Fibroblast of lung (primary cell): ENCODE measurements around the gene HACD4. TPM values are rescaled to one million over a fixed set of nuclear protein-coding genes. Genes with fewer than 3 reads are reported as not detected.

Experiments used
- DNase-seq, 2 donors: peaks; one replicate each; pipeline versions ENCODE4 v3.0.0 to v3.0.0-alpha.2; 2010; ENCODE audit warnings: low read depth in 2 of 2
- H2AFZ ChIP-seq: 2 replicates; pipeline ENCODE4 v1.5.1; 2012; ENCODE audit warnings: low read length, control low read depth, inconsistent platforms
- H3K27ac ChIP-seq: 2 replicates; pipeline ENCODE4 v1.5.1; 2011; ENCODE audit warnings: low read length, control low read depth; ENCODE audit not compliant: insufficient read depth
- H3K27me3 ChIP-seq: 2 replicates; pipeline ENCODE4 v1.5.1; 2011; ENCODE audit warnings: mild to moderate bottlenecking, low read length; ENCODE audit not compliant: control insufficient read depth, insufficient read depth
- H3K36me3 ChIP-seq: 2 replicates; pipeline ENCODE4 v1.5.1; 2011; ENCODE audit warnings: low read length; ENCODE audit not compliant: control insufficient read depth, insufficient read depth
- H3K4me1 ChIP-seq: 2 replicates; pipeline ENCODE4 v1.5.1; 2011; ENCODE audit warnings: low read length; ENCODE audit not compliant: control insufficient read depth, insufficient read depth; ENCODE audit errors: extremely low read depth
- H3K4me2 ChIP-seq: 2 replicates; pipeline ENCODE4 v1.5.1; 2011; ENCODE audit warnings: low read length, control low read depth; ENCODE audit not compliant: insufficient read depth; ENCODE audit errors: extremely low read depth
- H3K4me3 ChIP-seq, 4 experiments: fragments of 200-600 bp in 1 of 4; sonication (generic) in 1 of 4; replicated peaks in 1 of 4; 2 replicates each; pipeline ENCODE4 v1.5.1; 2011 to 2016; ENCODE audit warnings: low read length in 4 of 4, low read depth in 3 of 4, mild to moderate bottlenecking in 3 of 4, control low read depth in 2 of 4, inconsistent platforms in 1 of 4, mixed read lengths in 1 of 4; ENCODE audit not compliant: insufficient read depth in 1 of 4; ENCODE audit errors: control extremely low read depth in 1 of 4
- H3K79me2 ChIP-seq: 2 replicates; pipeline ENCODE4 v1.5.1; 2012; ENCODE audit warnings: mild to moderate bottlenecking, low read length, inconsistent platforms; ENCODE audit not compliant: control insufficient read depth, insufficient read depth
- H3K9ac ChIP-seq: 2 replicates; pipeline ENCODE4 v1.5.1; 2011; ENCODE audit warnings: mild to moderate bottlenecking, low read length, control low read depth; ENCODE audit not compliant: insufficient read depth
- H3K9me3 ChIP-seq: 2 replicates; pipeline ENCODE4 v1.5.1; 2012; ENCODE audit warnings: low read depth, low read length; ENCODE audit not compliant: control insufficient read depth, insufficient read depth
- H4K20me1 ChIP-seq: 2 replicates; pipeline ENCODE4 v1.5.1; 2011; ENCODE audit warnings: low read length; ENCODE audit not compliant: control insufficient read depth, insufficient read depth; ENCODE audit errors: extremely low read depth
- EZH2 ChIP-seq: IDR thresholded peaks from 2 replicates; pipeline ENCODE4 v1.5.1; 2012; ENCODE audit warnings: low read length, control low read depth, mild to moderate bottlenecking; ENCODE audit errors: missing control alignments
- polyA plus RNA-seq, 2 donors: library from polyadenylated mRNA; depleted of rRNA in 1 of 2; stranded (reverse) in 1 of 2; unstranded in 1 of 2; fragments of >200 nt; gene quantifications; 2 replicates each; pipeline ENCODE4 v1.2.1, GENCODE V29; 2011 to 2012; ENCODE audit warnings: missing spikeins in 1 of 2
- total RNA-seq: library from RNA; depleted of rRNA; stranded (reverse); fragments of >200 nt; gene quantifications from 2 replicates; pipeline ENCODE4 v1.2.1, GENCODE V29; 2014
- TF ChIP-seq, protein P1 (sequence below), 2 donors: IDR thresholded peaks in 1 of 2; conservative IDR thresholded peaks in 1 of 2; 1 replicate in 1 of 2; 2 replicates in 1 of 2; pipeline ENCODE4 v1.5.1; 2011 to 2012; ENCODE audit warnings: low read length in 2 of 2, control low read depth in 1 of 2, inconsistent platforms in 1 of 2, low read depth in 1 of 2, mild to moderate bottlenecking in 1 of 2

HACD4 gene
- total and polyA plus RNA-seq, 2 donors (not counting 1 experiment from before 2014, with no cell fraction given), result 24.9 to 27.1 TPM

DNA sequence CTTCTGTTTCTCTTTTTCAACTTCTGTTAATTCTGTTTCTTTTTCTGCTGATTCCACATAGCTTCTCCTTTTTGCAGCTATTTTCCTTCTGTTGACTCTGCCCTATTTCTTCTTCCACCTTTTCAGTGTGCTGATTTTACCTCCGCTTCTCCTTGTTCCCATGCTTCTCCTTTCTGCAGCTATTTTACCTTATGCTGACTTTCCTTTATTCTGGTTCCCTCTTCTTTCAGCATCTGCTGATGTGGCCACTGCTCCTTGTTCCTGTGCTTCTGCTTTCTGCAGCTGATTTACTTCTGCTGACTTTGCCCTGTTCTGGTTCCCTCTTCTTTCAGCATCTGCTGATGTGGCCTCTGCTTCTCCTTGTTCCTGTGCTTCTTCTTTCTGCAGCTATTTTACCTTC is 58.8 kb downstream of the HACD4 start:
- no peak for DNase-seq
- TF ChIP-seq, protein P1, sequence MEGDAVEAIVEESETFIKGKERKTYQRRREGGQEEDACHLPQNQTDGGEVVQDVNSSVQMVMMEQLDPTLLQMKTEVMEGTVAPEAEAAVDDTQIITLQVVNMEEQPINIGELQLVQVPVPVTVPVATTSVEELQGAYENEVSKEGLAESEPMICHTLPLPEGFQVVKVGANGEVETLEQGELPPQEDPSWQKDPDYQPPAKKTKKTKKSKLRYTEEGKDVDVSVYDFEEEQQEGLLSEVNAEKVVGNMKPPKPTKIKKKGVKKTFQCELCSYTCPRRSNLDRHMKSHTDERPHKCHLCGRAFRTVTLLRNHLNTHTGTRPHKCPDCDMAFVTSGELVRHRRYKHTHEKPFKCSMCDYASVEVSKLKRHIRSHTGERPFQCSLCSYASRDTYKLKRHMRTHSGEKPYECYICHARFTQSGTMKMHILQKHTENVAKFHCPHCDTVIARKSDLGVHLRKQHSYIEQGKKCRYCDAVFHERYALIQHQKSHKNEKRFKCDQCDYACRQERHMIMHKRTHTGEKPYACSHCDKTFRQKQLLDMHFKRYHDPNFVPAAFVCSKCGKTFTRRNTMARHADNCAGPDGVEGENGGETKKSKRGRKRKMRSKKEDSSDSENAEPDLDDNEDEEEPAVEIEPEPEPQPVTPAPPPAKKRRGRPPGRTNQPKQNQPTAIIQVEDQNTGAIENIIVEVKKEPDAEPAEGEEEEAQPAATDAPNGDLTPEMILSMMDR (conservative IDR thresholded peaks at IDR 0.05 in 1 of 2, IDR thresholded peaks at IDR 0.05 in 1 of 2; ENCODE audit: low read depth in 1 of 2, low read length in 2 of 2), result no peak
- TF ChIP-seq EZH2, result no peak
- Histone ChIP-seq H3K9me3 (no peaks in the 10 kb centered on the region), H3K27ac (no peak overlapping the region), H2AFZ (no peak overlapping the region), H3K4me3 (no peak overlapping the region), H3K36me3 (no peaks in the 10 kb centered on the region), H3K4me1 (no peaks in the 10 kb centered on the region), H3K27me3 (no peaks in the 10 kb centered on the region), H3K9ac (no peak overlapping the region), H3K79me2 (no peaks in the 10 kb centered on the region), H4K20me1 (no peaks in the 10 kb centered on the region), H3K4me2 (no peak overlapping the region)

DNA sequence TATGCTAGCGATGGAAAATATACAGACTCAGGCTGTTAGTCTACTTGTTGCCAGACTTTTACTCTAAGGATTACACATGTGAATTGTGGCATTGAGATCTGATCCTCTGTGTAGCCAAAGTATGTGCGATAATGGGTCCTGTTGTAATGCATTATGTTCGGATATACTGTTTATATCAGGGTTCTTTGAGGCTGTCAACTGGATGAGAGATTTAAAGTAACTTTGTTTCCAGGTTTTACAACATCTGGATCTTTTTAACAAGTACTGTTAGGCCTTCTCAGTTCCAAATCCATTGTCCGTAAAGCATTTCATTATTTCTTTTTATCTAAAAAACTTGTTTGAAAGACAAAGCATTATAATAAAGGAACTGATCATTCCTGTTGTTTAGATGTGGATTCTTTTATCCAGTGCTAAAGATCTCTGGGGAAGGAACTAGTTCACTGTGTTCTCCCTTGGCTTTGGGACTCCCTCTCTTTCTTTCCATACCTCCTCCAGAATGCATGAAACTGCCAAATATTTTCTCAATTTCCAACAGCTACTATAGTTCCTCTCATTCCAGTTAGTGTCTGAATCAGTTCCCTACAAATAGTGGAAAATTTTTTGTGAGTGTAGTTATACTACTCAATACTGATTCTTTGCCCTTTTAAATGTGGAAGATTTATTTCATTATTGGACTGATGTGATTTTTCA is 68.8 kb downstream of the HACD4 start:
- H3K4me1 ChIP-seq, result no peaks in the 10 kb centered on the region
- H3K9me3 ChIP-seq, result no peaks in the 10 kb centered on the region
- TF ChIP-seq EZH2, result no peak
- TF ChIP-seq, protein P1 (conservative IDR thresholded peaks at IDR 0.05 in 1 of 2, IDR thresholded peaks at IDR 0.05 in 1 of 2; ENCODE audit: low read depth in 1 of 2, low read length in 2 of 2), result no peak
- no peak overlapping the region for H2AFZ ChIP-seq
- no peak overlapping the region for H3K4me3 ChIP-seq
- H3K27me3 ChIP-seq, result no peaks in the 10 kb centered on the region
- H3K4me2 ChIP-seq, result no peak overlapping the region
- H3K36me3 ChIP-seq, result no peaks in the 10 kb centered on the region
- H3K79me2 ChIP-seq, result no peaks in the 10 kb centered on the region
- no peaks in the 10 kb centered on the region for H4K20me1 ChIP-seq
- peak in 1 of 2 donors; percentile 15 for DNase-seq
- H3K27ac ChIP-seq, result no peak overlapping the region
- no peak overlapping the region for H3K9ac ChIP-seq

DNA sequence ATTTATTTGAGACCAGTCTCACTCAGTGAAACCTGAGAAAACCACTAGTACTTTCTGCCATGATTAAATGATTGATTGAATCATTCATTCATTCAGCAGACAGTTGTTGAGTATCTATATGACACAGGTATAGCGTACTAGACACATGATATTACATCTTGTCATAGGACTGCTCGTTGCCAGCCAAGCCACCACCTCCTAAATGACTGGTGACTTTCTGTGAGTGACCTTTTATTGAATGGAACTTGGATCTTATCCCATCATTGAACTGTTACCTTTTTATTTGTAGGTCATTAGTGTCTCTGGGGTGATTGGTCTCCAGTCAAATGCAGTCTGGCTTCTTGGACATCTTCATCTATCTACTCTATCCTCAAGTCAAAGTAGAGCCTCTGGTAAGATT is 80.7 kb downstream of the HACD4 start:
- H3K4me1 ChIP-seq, result no peaks in the 10 kb centered on the region
- no peak overlapping the region for H3K9ac ChIP-seq
- H3K27ac ChIP-seq, result no peak overlapping the region
- H3K9me3 ChIP-seq, result no peaks in the 10 kb centered on the region
- DNase-seq, result no peak
- no peaks in the 10 kb centered on the region for H3K79me2 ChIP-seq
- H3K27me3 ChIP-seq, result no peaks in the 10 kb centered on the region
- H2AFZ ChIP-seq, result no peak overlapping the region
- no peaks in the 10 kb centered on the region for H4K20me1 ChIP-seq
- no peak for TF ChIP-seq EZH2
- TF ChIP-seq, protein P1 (conservative IDR thresholded peaks at IDR 0.05 in 1 of 2, IDR thresholded peaks at IDR 0.05 in 1 of 2; ENCODE audit: low read depth in 1 of 2, low read length in 2 of 2), result no peak
- H3K4me3 ChIP-seq, result no peak overlapping the region
- no peak overlapping the region for H3K4me2 ChIP-seq
- H3K36me3 ChIP-seq, result no peaks in the 10 kb centered on the region

Other genes with a start within 250 kb of the HACD4 start
- gene IFNB1, start 46.3 kb upstream of the HACD4 start, total RNA-seq, result under 0.01 and 0.17 TPM in 2 replicates
- not detected in 2 replicates for gene IFNB1, start 46.3 kb upstream of the HACD4 start, polyA plus RNA-seq
- not detected in 2 replicates for gene IFNW1, start 110.2 kb upstream of the HACD4 start, total RNA-seq
- gene IFNW1, start 110.2 kb upstream of the HACD4 start, polyA plus RNA-seq, result not detected in 2 replicates
- not detected in 2 replicates for gene IFNA21, start 135.0 kb upstream of the HACD4 start, total RNA-seq
- not detected in 2 replicates for gene IFNA21, start 135.0 kb upstream of the HACD4 start, polyA plus RNA-seq
- gene IFNA4, start 155.9 kb upstream of the HACD4 start, total RNA-seq, result not detected in 2 replicates
- not detected in 2 replicates for gene IFNA4, start 155.9 kb upstream of the HACD4 start, polyA plus RNA-seq
- not detected in 2 replicates for gene IFNA7, start 170.6 kb upstream of the HACD4 start, total RNA-seq
- not detected in 2 replicates for gene IFNA7, start 170.6 kb upstream of the HACD4 start, polyA plus RNA-seq
- not detected in 2 replicates for gene IFNA10, start 175.5 kb upstream of the HACD4 start, total RNA-seq
- not detected in 2 replicates for gene IFNA10, start 175.5 kb upstream of the HACD4 start, polyA plus RNA-seq
- gene IFNA16, start 185.7 kb upstream of the HACD4 start, total RNA-seq, result not detected in 2 replicates
- gene IFNA16, start 185.7 kb upstream of the HACD4 start, polyA plus RNA-seq, result not detected in 2 replicates
- not detected in 2 replicates for gene IFNA17, start 196.6 kb upstream of the HACD4 start, total RNA-seq
- gene IFNA17, start 196.6 kb upstream of the HACD4 start, polyA plus RNA-seq, result not detected in 2 replicates
- gene IFNA14, start 208.4 kb upstream of the HACD4 start, total RNA-seq, result not detected in 2 replicates
- not detected in 2 replicates for gene IFNA14, start 208.4 kb upstream of the HACD4 start, polyA plus RNA-seq